Activated CD4-positive, alpha-beta memory T cell treated with anti-CD3 and anti-CD28 coated beads, Interleukin-2, amount 10 ng/mL, durations not matched to agents 7 days and 5 days (primary cell): ENCODE results near the gene TMEM214. TPM values are rescaled to one million over a fixed set of nuclear protein-coding genes. Genes with fewer than 3 reads are reported as not detected.

Source experiments
- CTCF ChIA-PET: fragments of 350-600 bp; sonication (Branson Sonifier 250); formaldehyde crosslinking; loops from one replicate; lab custom pipeline; 2021; ENCODE audit warnings: antibody characterized with exemption, inconsistent platforms; lab: Charles Lee
- POLR2A ChIA-PET: fragments of 350-600 bp; sonication (Branson Sonifier 250); formaldehyde crosslinking; loops from one replicate; lab custom pipeline; 2021; ENCODE audit warnings: antibody characterized with exemption; lab: Charles Lee
- DNase-seq: peaks from one replicate; pipeline ENCODE4 v3.0.0-alpha.2; 2020
- H3K27ac Mint-ChIP-seq: one replicate; pipeline ENCODE4 v1.8.0; 2021; ENCODE audit warnings: mild to moderate bottlenecking, mixed read lengths
- H3K27me3 Mint-ChIP-seq: one replicate; pipeline ENCODE4 v1.8.0; 2021; ENCODE audit warnings: mixed read lengths
- H3K36me3 Mint-ChIP-seq: one replicate; pipeline ENCODE4 v1.8.0; 2021; ENCODE audit warnings: low read depth, mixed read lengths
- H3K4me1 Mint-ChIP-seq: one replicate; pipeline ENCODE4 v1.8.0; 2021; ENCODE audit warnings: mixed read lengths
- H3K4me3 Mint-ChIP-seq: one replicate; pipeline ENCODE4 v1.8.0; 2021; ENCODE audit warnings: mild to moderate bottlenecking, mixed read lengths
- H3K9me3 Mint-ChIP-seq: one replicate; pipeline ENCODE4 v1.8.0; 2021; ENCODE audit warnings: mixed read lengths
- total RNA-seq, 2 experiments: library from RNA; stranded (reverse); gene quantifications; one replicate each; pipeline ENCODE4 v1.2.3, GENCODE V29; 2021

TMEM214 gene
- total RNA-seq, 2 experiments from 2014 or later = 80.4 to 80.7 TPM

GRCh38 chr2:27050281-27050995, 17.7 kb downstream of the TMEM214 start:
- Mint-ChIP-seq H3K4me1 (peaks cover 28% of the 10 kb centered on the region), H3K36me3 (peaks cover 29% of the 10 kb centered on the region), H3K4me3 (peak overlapping the region; percentile 98), H3K27ac (peak overlapping the region; percentile 97), H3K27me3 (peaks cover 5% of the 10 kb centered on the region), H3K9me3 (no peaks in the 10 kb centered on the region)
- peak; percentile 95 for DNase-seq
- CTCF ChIA-PET = interaction anchor here (1.0 to 3.6 kb wide), 11 partner anchors 14 to 253 kb away, joined by 3 to 18 read pairs (median 10); partner anchors contain the start of genes OST4 and TMEM214
- POLR2A ChIA-PET = interaction anchor here (0.6 to 12.8 kb wide), 21 partner anchors 8 to 1820 kb away, joined by 3 to 196 read pairs (median 4); partner anchors contain the start of genes ATRAID, GTF3C2, KHK and MPV17

- DNase-seq = peak; percentile 97
- peaks cover 34% of the 10 kb centered on the region for H3K36me3 Mint-ChIP-seq
- H3K4me3 Mint-ChIP-seq = peak within 1 kb of the TSS; percentile 98
- H3K27me3 Mint-ChIP-seq = peaks cover 5% of the 10 kb centered on the region
- POLR2A ChIA-PET = interaction anchor here (0.6 to 12.8 kb wide), 24 partner anchors 9 to 1819 kb away, joined by 3 to 196 read pairs (median 4); partner anchors contain the start of genes ABHD1, ATRAID, CAD and GTF3C2
- CTCF ChIA-PET = interaction anchor here (0.6 to 3.6 kb wide), 13 partner anchors 15 to 252 kb away, joined by 3 to 18 read pairs (median 8); partner anchors contain the start of genes OST4 and TMEM214
- peaks cover 28% of the 10 kb centered on the region for H3K4me1 Mint-ChIP-seq
- H3K27ac Mint-ChIP-seq = peak within 1 kb of the TSS; percentile 97
- H3K9me3 Mint-ChIP-seq = no peaks in the 10 kb centered on the region
These were observed 18.5 kb downstream of the TMEM214 start, which contains the start of gene AGBL5 for GRCh38 chr2:27050996-27051901. TSS of gene AGBL5 (plus strand) at chr2:27051668. CDS start at chr2:27052959, 1,291 bp downstream.

GRCh38 chr2:27051902-27052645, 19.3 kb downstream of the TMEM214 start:
- H3K4me1 Mint-ChIP-seq = peaks cover 28% of the 10 kb centered on the region
- H3K27me3 Mint-ChIP-seq = peaks cover 5% of the 10 kb centered on the region
- H3K36me3 Mint-ChIP-seq = peaks cover 36% of the 10 kb centered on the region
- peak overlapping the region; percentile 98 for H3K4me3 Mint-ChIP-seq
- no peak for DNase-seq
- ChIA-PET CTCF (interaction anchor here (1.3 to 3.6 kb wide), 7 partner anchors 16 to 33 kb away, joined by 3 to 18 read pairs (median 11); partner anchors contain the start of genes OST4 and TMEM214), POLR2A (interaction anchor here (0.6 to 12.8 kb wide), 18 partner anchors 10 to 358 kb away, joined by 3 to 196 read pairs (median 6); partner anchors contain the start of genes ABHD1, ATRAID, CAD and GTF3C2)
- no peaks in the 10 kb centered on the region for H3K9me3 Mint-ChIP-seq
- peak overlapping the region; percentile 73 for H3K27ac Mint-ChIP-seq

GRCh38 chr2:27053321-27053720, 20.6 kb downstream of the TMEM214 start:
- ChIA-PET POLR2A (interaction anchor here (8.3 to 12.8 kb wide), 2 partner anchors 17 to 32 kb away, joined by 107 to 196 read pairs; partner anchors contain the start of genes KHK and OST4), CTCF (interaction anchor here (0.8 kb wide), 1 partner anchor 248 kb away, joined by 3 read pairs; no protein-coding TSS in a partner anchor)
- Mint-ChIP-seq H3K27ac (no peak overlapping the region), H3K27me3 (peaks cover 5% of the 10 kb centered on the region), H3K4me1 (peaks cover 26% of the 10 kb centered on the region), H3K9me3 (no peaks in the 10 kb centered on the region), H3K36me3 (peaks cover 40% of the 10 kb centered on the region), H3K4me3 (peak overlapping the region; percentile 45)
- no peak for DNase-seq

- Mint-ChIP-seq H3K4me1 (peaks cover 26% of the 10 kb centered on the region), H3K36me3 (peaks cover 43% of the 10 kb centered on the region), H3K27ac (no peak overlapping the region), H3K4me3 (no peak overlapping the region), H3K27me3 (peaks cover 5% of the 10 kb centered on the region), H3K9me3 (no peaks in the 10 kb centered on the region)
- ChIA-PET CTCF (interaction anchor here (0.6 to 0.8 kb wide), 2 partner anchors 248 to 544 kb away, joined by 3 to 4 read pairs; no protein-coding TSS in a partner anchor), POLR2A (interaction anchor here (8.3 to 12.8 kb wide), 2 partner anchors 17 to 32 kb away, joined by 107 to 196 read pairs; partner anchors contain the start of genes KHK and OST4)
- no peak for DNase-seq
These were observed 21.0 kb downstream of the TMEM214 start for GRCh38 chr2:27053776-27054175.

- peaks cover 52% of the 10 kb centered on the region for H3K36me3 Mint-ChIP-seq
- H3K4me1 Mint-ChIP-seq = peaks cover 21% of the 10 kb centered on the region
- CTCF ChIA-PET = interaction anchor here (1.4 kb wide), 1 partner anchor 33 kb away, joined by 3 read pairs; no protein-coding TSS in a partner anchor
- DNase-seq = no peak
- no peak overlapping the region for H3K27ac Mint-ChIP-seq
- POLR2A ChIA-PET = interaction anchor here (8.3 to 12.8 kb wide), 2 partner anchors 16 to 31 kb away, joined by 107 to 196 read pairs; partner anchors contain the start of genes KHK and OST4
- peaks cover 5% of the 10 kb centered on the region for H3K27me3 Mint-ChIP-seq
- H3K9me3 Mint-ChIP-seq = no peaks in the 10 kb centered on the region
- H3K4me3 Mint-ChIP-seq = no peak overlapping the region
These were observed 22.0 kb downstream of the TMEM214 start for GRCh38 chr2:27054721-27055120.

- ChIA-PET CTCF (no interaction called here), POLR2A (interaction anchor here (8.3 to 12.8 kb wide), 2 partner anchors 13 to 29 kb away, joined by 107 to 196 read pairs; partner anchors contain the start of genes KHK and OST4)
- Mint-ChIP-seq H3K27ac (no peak overlapping the region), H3K4me1 (peaks cover 9% of the 10 kb centered on the region), H3K36me3 (peaks cover 49% of the 10 kb centered on the region), H3K4me3 (no peak overlapping the region), H3K9me3 (no peaks in the 10 kb centered on the region), H3K27me3 (no peaks in the 10 kb centered on the region)
- no peak for DNase-seq
These were observed 24.4 kb downstream of the TMEM214 start for GRCh38 chr2:27057184-27057583.

GRCh38 chr2:27058210-27058609, 25.4 kb downstream of the TMEM214 start:
- Mint-ChIP-seq H3K27ac (no peak overlapping the region), H3K4me3 (no peak overlapping the region), H3K4me1 (peaks cover 4% of the 10 kb centered on the region), H3K27me3 (no peaks in the 10 kb centered on the region), H3K36me3 (peaks cover 56% of the 10 kb centered on the region), H3K9me3 (no peaks in the 10 kb centered on the region)
- no peak for DNase-seq
- POLR2A ChIA-PET = interaction anchor here (12.8 kb wide), 1 partner anchor 12 kb away, joined by 196 read pairs; the partner anchor contains the start of gene OST4
- CTCF ChIA-PET = interaction anchor here (1.6 kb wide), 1 partner anchor 13 kb away, joined by 4 read pairs; the partner anchor contains the start of gene OST4

- ChIA-PET POLR2A (interaction anchor here (0.9 to 12.8 kb wide), 4 partner anchors 9 to 24 kb away, joined by 3 to 196 read pairs (median 19); partner anchors contain the start of genes AGBL5 and OST4), CTCF (interaction anchor here (1.0 to 1.7 kb wide), 3 partner anchors 12 to 244 kb away, joined by 3 to 6 read pairs (median 4); partner anchors contain the start of gene OST4)
- Mint-ChIP-seq H3K36me3 (peaks cover 58% of the 10 kb centered on the region), H3K4me3 (no peak overlapping the region), H3K27ac (no peak overlapping the region), H3K4me1 (peaks cover 3% of the 10 kb centered on the region), H3K27me3 (no peaks in the 10 kb centered on the region), H3K9me3 (no peaks in the 10 kb centered on the region)
- DNase-seq = no peak
These were observed 26.5 kb downstream of the TMEM214 start for GRCh38 chr2:27059141-27059820.

- POLR2A ChIA-PET = interaction anchor here (6.2 to 12.8 kb wide), 2 partner anchors 10 kb away, joined by 35 to 196 read pairs; partner anchors contain the start of genes AGBL5 and OST4
- Mint-ChIP-seq H3K27me3 (no peaks in the 10 kb centered on the region), H3K27ac (no peak overlapping the region), H3K36me3 (peaks cover 57% of the 10 kb centered on the region), H3K4me1 (peaks cover 3% of the 10 kb centered on the region), H3K9me3 (no peaks in the 10 kb centered on the region), H3K4me3 (no peak overlapping the region)
- DNase-seq = no peak
- CTCF ChIA-PET = interaction anchor here (0.7 to 1.7 kb wide), 4 partner anchors 11 to 243 kb away, joined by 3 to 6 read pairs (median 4); partner anchors contain the start of gene OST4
These were observed 27.6 kb downstream of the TMEM214 start for GRCh38 chr2:27060323-27060722.
